ENCODE measurements around the gene KCNT2.
"Not testable (repeated sequence)": the region's sequence is repeated elsewhere in the genome, so short reads cannot be mapped to it uniquely, and the experiment has no call there.

Gene KCNT2

DNA sequence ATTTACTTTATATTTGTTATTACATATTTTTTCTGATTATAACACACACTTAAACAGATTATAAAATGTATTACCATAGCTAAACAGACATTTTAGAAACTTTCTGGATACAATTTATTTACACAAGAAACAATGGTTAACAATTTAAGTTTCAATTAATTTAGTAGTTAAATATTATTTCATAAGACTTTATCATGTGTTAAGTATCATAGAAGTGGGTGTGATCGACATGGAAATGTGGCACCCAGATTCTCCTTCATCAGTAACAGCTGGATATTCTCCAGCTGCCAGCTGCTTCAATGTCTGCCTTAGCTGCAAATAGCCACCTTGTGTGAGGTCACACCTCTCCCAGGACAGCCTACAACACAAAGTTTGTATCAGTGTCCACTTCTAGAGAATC, 97.8 kb downstream of the KCNT2 start:
- DNase-seq: no peak

DNA sequence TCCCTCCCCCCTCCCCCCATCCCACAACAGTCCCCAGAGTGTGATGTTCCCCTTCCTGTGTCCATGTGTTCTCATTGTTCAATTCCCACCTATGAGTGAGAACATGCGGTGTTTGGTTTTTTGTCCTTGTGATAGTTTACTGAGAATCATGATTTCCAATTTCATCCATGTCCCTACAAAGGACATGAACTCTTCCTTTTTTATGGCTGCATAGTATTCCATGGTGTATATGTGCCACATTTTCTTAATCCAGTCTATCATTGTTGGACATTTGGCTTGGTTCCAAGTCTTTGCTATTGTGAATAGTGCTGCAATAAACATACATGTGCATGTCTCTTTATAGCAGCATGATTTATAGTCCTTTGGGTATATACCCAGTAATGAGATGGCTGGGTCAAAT, 104.0 kb downstream of the KCNT2 start:
- not testable (repeated sequence) for DNase-seq

DNA sequence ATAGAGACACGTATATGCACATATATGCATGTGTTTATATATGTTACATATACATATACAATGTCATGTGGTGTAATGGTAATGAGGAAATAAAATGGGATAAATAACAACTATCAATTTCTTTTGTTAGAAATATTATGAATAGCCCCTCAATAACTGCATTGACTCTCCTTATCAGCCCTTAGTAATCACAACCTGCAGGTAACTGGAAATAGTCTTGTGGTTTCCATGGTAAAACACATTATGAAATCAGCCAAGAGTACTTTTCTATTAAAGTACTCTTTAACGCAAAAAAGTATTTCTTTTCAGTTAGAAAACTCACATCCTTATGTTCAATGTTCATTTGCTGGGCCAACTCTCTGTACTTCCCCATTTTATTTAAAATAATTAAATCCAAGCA, 105.8 kb downstream of the KCNT2 start:
- no peak for DNase-seq

DNA sequence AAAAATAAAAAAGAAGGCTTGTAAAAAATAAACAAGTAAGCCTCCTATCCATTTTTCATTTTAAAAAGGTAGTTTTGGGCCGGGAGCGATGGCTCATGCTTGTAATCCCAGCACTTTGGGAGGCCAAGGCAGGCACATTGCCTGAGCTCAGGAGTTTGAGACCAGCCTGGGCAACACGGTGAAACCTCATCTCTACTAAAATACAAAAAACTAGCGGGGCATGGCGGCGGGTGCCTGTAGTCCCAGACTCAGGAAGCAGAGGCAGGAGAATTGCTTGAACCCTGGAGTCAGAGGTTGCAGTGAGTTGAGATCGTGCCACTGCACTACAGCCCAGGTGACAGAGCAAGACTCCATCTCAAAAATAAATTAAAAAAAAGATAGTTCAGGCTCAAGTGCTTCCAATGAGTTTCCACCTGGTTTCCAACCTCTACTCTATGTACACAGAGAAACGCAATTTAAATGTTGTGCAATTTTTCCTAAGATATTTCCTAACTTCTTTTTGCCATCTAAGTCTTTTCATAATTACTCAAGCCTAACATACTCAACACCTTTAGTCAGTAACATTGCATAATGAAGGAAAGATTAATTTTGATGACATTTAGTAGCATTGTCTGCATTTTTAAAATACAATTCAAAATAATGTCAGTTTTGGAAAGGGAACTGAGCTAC, 106.3 kb downstream of the KCNT2 start:
- DNase-seq: no peak

DNA sequence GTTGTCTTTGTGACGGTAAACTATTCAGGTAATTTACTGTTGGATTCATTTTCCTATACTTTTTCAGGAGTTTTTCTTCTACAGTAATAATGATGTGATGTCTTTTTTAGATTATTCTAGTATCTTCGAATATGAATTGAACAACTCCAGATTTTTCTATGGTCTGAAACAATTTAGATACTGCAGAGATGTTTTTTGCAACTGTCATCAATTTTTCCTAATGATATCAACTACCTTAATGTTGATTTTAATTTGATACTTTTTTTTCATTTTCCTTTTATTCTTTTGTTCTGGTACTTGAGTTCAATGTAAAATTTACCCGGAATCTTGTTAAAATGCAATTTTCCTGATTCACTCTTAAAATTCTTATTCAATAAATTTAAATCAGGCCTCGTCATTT, 110.4 kb downstream of the KCNT2 start:
- DNase-seq: no peak

DNA sequence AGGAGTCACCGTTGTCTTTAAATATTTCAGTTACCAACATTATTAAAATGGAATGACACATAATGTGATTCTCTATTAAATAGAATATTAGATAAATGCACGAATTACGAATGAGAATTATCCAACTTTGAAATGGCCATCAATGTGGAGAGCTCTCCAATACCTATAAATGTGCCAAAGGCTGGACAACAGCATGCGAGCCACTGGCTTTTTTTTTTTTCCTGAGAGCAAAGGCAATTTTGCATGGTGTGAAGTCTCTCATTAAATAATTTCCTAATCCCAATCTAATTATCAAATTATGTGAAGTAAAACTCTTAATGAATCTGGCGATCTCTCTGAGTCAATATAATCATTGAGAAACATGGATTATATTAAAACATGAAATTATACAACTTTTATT, 113.5 kb downstream of the KCNT2 start:
- no peak for DNase-seq

DNA sequence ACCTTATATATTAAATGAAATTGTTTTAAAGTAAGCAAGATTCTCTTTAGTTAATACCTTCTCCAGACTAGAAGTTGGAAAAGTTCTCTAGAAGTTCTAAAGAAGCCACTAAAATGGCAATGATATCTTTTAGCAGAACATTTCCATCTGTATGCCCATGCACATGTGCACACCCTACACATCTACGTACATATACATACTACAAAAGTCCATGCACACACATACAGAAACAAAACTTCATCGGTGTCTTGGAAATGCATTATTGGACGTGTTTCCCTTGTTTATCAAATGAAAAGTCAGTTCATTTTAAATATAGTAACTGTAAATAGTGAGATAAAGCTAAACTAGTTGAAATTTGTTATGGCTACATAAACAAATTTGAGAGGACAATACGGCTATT, 114.4 kb downstream of the KCNT2 start:
- DNase-seq: no peak

DNA sequence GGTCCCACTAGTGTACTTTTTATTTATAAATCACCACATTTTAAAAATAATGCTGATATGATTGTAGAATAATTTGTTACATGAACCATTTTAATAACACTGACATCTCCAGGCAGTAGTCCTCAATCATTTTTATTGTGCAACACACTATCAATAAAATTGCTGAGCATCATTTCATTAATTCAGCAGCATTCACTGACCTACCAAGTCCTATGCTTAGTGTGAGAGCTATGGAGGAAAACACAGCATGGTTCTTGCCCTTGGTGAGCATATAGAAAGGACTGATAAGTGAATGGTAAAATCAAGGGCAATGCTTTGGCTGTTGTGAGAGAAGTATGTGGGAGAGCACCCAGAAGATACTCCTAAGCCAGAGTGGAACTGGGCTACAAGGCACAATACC, 119.7 kb downstream of the KCNT2 start:
- no peak for DNase-seq

DNA sequence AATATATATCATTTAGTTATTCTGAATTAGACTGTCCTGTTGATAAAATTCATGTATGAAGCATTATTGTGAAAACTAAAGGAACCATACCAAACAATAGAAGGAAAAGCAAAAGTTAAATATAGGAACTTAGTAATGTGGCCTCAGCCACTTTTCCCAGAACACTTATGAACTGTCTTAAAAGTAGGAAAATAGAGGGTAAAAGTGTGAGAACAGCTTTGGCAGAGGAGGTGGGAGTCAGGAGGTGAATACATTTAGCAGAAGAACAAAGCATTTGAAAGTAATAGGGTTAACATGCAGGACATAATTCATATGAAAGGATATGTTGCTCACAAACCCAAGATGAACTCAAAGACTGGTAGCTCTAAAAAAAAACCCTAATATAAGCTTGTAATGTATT, 121.9 kb downstream of the KCNT2 start:
- DNase-seq: no peak

DNA sequence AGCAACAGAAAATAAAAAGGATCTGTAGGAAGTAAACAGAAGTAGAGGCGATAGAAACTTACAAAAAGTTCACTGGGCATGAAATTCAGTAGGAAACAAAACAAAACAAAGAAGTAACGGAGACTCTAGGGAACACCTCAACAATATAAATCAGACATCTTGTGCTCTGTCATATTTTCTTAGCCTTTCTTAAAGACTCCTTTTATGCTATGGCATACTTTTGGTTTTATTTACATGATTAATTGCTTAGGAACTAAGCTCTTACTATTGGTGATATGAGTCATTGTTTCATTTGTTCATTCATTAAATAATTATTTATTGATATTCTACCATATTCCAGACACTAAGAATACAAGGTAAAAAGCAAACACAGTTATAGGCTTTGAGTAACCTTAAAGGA, 126.6 kb downstream of the KCNT2 start:
- no peak for DNase-seq

DNA sequence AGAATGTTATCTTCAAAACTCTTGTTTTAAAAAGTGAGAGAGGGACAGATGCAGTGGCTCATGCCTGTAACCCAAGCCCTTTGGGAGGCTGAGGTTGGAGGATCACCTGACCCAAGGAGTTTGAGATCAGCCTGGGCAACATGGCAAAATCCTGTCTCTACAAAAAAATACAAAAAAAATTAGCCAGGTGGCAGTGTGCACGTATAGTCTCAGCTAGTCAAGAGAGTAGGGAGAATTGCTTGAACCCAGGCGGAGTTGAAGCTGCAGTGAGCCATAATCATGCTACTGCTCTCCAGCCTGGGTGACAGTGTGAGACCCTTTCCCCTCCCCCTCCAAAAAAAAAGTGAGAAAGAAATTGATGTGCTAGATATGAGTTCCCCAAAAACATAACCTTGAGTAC, 131.0 kb downstream of the KCNT2 start:
- DNase-seq: no peak

DNA sequence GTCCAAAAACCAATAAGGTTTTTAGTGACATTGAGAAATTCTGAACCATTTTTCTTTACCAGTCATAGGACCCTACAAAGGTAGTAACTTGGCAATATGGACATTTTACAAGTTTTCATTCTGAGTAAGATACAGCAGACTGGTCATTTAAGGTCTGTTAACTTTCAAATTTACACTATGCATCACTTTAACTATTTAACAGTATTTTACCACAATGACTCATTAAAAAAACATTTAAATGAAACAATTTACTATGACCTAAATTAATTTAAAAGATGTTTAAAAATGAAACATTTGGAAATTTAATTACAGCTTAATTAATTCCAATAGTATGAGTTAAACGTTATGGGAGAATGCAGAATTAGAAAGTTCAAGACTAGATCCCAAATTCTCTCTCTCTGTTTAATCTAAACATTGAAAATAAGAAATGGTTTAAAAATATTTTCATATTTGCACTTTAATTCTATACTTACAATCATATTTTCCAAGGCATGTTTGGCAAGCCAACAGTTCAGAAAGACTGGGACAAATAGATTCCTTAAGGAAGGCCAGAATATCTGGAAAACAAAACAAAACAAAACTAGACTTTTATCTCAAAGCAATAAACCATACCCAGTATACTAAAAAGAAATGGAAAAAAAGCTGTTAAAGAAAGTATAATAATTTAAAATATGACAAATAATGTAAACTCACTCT, 140.9 kb downstream of the KCNT2 start:
- no peak for DNase-seq

DNA sequence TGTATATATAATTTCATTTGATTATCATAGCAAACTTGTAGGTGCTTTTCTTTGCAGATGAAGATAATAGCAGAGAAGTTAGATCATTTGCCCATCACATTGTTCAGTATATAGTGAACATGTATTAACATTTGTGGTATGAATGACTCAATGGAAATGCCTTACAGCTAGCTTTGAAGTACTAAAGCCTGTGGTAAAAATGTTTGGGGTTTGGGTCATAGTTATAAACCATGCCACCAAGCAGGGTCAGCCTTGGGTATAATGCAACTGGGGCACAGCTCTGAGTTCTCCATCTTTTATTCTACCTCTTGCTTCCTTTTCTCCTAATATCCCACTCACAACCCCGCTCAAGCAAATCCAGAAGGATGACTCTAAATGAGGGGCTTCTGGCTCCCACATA, 141.6 kb downstream of the KCNT2 start:
- DNase-seq: no peak

DNA sequence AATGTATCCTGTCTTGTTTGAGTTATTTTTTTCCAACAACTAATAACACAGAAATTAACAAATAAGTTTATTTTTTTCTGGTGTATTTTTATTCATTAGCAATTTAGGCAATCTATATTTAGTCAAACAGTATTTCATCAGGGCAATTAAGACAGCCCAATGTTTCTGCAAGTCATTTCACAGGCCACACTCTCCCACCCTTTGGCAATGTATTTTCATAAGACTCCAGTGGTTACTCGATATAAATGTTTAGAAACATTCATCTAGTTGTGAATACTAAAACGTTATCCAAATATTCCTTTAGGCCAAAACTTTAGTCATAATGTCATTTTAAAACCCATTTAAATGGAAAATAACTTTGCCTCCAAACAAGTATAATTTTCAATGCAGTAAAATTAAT, 142.1 kb downstream of the KCNT2 start:
- no peak for DNase-seq

DNA sequence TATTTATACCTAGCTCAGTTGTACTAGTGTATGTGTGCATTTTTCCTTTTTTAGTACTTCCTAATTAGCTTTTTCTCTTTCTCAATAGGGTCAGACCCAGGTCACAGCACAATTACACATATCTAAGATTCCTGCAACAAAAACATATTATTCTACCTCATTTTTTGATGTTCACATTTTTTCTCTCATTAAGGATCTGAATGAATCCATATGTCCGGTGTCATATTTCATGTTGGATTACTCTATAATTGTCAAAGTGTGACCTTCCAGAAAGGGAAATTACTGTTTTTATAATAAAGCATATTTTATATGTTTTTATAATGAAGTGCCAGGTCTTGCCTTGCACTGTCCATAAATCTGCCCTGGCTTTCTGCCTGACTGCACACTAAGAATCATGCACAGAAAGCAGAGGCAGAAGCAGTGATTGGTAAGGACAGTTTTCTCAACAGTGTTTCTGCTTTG, 143.7 kb downstream of the KCNT2 start:
- DNase-seq: no peak

DNA sequence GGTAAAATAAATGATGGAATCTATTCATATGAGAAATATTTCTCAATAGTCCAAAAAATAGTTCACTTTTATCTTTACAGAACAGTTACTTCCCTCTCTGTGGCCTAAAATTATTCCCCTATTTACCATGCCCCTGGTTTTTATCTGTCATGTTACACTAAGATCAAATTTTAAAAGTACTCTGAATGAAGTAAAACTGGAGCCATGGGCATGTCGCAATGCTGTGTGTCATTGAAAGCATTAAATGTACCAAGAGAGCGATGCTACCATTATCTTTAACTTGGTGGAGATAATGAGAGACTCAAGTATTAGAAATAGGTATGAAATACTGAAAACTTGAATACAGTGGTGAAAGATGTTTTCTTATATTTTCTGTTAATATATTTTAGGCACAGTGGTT, 146.2 kb downstream of the KCNT2 start:
- DNase-seq: no peak

DNA sequence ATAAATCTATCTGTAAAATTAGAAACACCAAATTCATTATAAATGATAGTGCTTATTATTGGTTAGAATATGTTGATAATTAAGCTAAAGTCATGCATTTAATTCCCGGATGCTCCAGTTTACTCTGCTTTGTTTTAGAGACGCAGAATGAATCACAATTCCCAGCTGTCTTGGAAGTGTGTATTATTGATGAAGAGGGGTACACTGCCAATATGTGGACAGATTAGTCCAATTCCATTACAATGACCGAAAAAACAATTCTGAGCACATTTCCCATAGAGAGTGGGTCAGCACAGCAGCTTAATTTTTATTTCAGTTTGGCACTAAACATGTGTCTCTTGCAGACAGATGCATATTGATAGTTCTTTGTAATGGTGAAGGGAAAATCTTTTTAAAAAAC, 146.7 kb downstream of the KCNT2 start:
- DNase-seq: no peak

DNA sequence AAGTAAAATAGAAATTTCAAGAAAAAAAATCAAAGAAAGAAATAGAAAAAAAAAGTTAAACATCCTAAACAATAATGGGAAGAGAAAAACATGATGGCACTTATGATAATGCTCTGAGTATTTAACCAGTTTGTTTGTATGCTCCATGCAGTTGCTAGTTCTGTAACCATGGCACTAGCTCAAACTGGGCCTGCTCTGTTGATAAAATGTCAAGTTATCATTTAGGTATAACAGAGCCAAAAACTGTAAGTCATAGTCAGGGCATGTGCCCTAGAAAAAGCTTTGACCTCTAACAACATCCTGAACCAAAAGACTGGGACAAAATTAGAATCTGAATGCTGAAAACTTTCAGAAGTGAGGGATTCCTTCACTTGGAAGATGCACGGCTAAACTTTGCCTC, 148.9 kb downstream of the KCNT2 start:
- no peak for DNase-seq

DNA sequence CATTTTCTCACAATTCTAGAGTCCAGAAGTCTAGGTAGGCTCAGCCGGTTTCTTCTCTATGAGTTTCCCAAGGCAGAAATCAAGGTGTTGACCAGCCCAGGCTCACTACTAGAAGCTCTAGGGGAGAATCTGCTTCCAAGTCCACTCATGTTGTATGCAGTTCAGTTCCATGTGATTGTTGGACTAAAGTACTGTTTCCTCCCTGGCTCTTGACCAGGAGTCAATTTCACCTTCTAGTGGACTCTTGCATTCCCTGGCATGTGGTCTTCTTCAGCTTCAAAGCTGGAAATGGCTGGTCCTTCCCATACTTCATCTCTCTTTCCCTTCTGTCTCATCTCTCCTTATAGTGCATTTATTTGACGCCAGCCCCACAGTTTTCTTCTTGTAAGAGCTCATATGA, 153.4 kb downstream of the KCNT2 start:
- DNase-seq: no peak

DNA sequence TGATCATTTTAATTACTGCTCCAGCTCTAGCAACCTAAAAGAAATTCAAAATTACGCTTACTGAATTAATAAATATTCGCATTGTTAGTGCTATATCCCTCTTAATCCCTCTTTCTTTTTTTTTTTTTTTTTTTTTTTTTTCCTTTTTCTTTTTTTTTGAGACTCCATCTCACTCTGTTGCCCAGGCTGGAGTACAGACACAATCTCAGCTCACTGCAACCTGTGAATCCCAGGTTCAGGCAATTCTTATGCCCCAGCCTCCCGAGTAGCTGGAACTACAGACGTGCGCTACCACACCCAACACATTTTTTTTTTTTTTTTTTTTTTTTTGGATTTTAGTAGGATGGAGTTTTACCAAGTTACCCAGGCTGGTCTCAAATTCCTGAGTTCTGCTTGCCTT, 157.1 kb downstream of the KCNT2 start:
- no peak for DNase-seq

DNA sequence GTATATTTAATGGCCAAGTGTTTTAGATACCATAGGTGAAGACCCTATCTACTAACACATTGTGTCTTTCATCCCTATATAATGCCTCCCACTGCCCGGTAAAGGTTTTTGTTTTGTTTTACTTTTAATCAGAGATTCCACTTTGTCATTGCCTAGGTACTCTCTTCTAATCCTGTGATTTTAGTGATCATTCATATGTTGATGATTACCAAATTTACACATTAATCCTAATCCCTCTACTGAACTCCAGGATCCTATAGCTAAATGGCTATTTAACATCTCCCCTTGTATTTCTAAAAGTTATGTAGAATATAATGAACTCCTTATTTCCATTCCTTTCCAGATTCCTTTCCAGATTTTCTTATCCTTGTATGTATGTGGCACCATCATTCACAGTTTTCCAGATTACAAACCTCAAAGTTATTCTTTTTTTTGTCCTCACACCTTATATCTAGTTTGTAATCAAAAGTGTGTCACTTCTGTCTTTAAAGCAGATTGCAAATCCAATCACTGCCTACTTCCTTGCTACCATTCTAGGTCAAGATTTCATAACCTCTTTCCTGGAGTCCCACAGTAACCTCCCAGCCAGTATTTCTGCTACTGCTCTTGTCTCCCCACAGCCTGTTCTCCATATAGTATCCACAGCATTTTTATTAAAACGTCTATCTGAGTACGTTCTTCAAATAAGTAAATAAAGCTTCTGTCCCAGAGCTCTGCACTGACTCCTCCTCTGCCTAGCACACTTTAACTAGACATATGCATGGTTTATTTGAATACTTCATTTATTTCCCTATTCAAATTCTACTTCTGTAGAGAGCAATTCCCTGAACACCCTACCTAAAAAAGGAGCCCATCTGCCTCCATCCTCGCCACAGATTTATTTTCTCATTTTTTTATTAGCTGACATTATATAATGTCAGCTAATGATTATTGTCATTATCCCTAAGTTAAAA, 157.8 kb downstream of the KCNT2 start:
- DNase-seq: no peak

DNA sequence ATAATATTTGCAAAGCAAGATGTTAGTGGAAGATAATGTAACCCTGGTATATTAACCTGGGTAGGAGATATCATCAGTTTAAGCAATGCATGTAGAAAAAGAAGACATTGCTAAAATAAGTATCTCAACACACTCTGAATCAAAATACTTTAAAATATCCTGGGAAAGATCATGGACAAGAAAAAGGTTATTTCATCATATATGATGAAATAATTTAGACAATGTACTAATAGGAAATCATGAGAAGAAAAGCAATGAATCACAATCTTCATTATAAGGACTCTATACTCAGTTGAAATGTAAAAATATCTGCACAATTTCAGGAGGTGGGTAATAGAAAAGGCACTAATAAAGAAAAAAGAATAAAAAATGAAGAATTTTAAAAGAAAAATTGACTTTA, 158.8 kb downstream of the KCNT2 start:
- DNase-seq: no peak

DNA sequence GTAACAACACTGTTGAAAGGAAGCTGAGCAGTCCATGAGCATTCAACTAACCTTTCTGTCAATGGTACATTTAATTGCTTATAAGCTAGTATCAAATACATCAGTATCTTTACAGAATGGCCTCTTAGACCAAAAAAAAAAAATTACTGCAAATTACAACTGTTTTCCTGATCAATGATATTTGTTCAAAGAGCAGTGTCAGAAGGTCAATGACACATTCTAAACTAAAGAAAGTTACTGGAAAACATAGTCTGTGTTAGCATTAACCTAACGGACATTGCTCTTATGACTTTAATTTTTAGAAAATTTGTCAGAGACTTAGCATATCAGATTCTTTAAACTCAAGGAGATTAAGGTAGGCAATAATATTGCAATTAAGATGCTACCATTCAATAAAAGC, 162.5 kb downstream of the KCNT2 start:
- DNase-seq: no peak

DNA sequence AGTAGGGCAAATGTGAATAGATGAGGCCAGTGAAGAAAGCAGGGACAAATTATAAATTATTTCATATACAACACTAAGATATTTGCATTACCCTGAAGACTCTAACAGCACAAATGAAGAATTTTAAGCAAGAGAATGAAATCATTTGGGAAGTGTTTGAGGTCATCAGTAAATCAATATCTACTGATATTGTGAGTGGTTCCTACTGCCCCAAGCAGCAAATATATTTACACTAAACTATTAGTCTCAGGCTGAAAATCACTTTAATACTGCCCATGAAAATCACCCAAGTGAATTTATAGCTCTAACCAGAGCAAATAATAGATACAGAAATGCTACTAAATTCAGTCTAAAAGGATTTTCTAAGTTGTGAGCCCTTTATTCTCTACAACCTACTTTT, 163.6 kb downstream of the KCNT2 start:
- no peak for DNase-seq
